Endothelial cell of umbilical vein (primary cell): Measurements from ENCODE around the gene NFX1. TPM values are rescaled to one million over a fixed set of nuclear protein-coding genes. Genes with fewer than 3 reads are reported as not detected.
A peak's percentile ranks its signal among the peaks of the same experiment; 100 is the strongest.

Experiments used
- BruUV-seq: library from RNA; stranded (reverse); fragments of 400-500 nt; replicated peaks from 2 replicates; lab custom pipeline; 2021; lab: Mats Ljungman, UMichigan
- CTCF ChIA-PET: fragments of 300-600, 350-600 bp; sonication (Branson Sonifier 250); formaldehyde crosslinking; loops from one replicate; lab custom pipeline; 2021; ENCODE audit warnings: antibody characterized with exemption, inconsistent platforms; lab: Charles Lee
- POLR2A ChIA-PET: fragments of 300-600, 350-600 bp; sonication (Branson Sonifier 250); formaldehyde crosslinking; loops from one replicate; lab custom pipeline; 2021; ENCODE audit warnings: antibody characterized with exemption, inconsistent platforms; lab: Charles Lee
- DNase-seq: peaks from one replicate; pipeline ENCODE4 v3.0.0-alpha.2; 2011; ENCODE audit warnings: low read depth, low spot score
- FAIRE-seq: peaks from 2 replicates; lab custom pipeline; 2011; peaks lifted over from hg19 to GRCh38; lab: Jason Lieb, UNC
- H2AFZ ChIP-seq: 2 replicates; pipeline ENCODE4 v1.6.0; 2012; ENCODE audit warnings: low read depth, low read length, control low read depth, inconsistent platforms
- H3K27ac ChIP-seq: 2 replicates; pipeline ENCODE4 v1.5.1; 2011; ENCODE audit warnings: low read depth, mild to moderate bottlenecking, control low read depth, low read length, moderate library complexity; ENCODE audit not compliant: insufficient read depth
- H3K27me3 ChIP-seq, 2 experiments: 2 replicates each; pipeline versions ENCODE4 v1.6.0 to v1.6.1; 2011; ENCODE audit warnings: low read length in 2 of 2, mixed read lengths in 1 of 2; ENCODE audit not compliant: control insufficient read depth in 2 of 2, insufficient read depth in 2 of 2
- H3K36me3 ChIP-seq, 2 experiments: 2 replicates in 1 of 2; 3 replicates in 1 of 2; pipeline ENCODE4 v1.5.1; 2011; ENCODE audit warnings: low read length in 2 of 2, mild to moderate bottlenecking in 1 of 2, moderate library complexity in 1 of 2; ENCODE audit not compliant: control insufficient read depth in 2 of 2, insufficient read depth in 2 of 2; ENCODE audit errors: extremely low read depth in 1 of 2
- H3K4me1 ChIP-seq: 3 replicates; pipeline ENCODE4 v1.5.1; 2011; ENCODE audit warnings: mild to moderate bottlenecking, low read length; ENCODE audit not compliant: control insufficient read depth, insufficient read depth; ENCODE audit errors: extremely low read depth
- H3K4me2 ChIP-seq: 2 replicates; pipeline ENCODE4 v1.6.1; 2011; ENCODE audit warnings: low read length, control low read depth, mixed read lengths; ENCODE audit not compliant: insufficient read depth
- H3K4me3 ChIP-seq, 3 experiments: fragments of 200-600 bp in 1 of 3; sonication (generic), shearing (Covaris generic) in 1 of 3; replicated peaks in 1 of 3; 2 replicates each; pipeline ENCODE4 v1.5.1; 2011 to 2016; ENCODE audit warnings: control low read depth in 3 of 3, low read length in 3 of 3, mild to moderate bottlenecking in 2 of 3, inconsistent platforms in 1 of 3, low read depth in 1 of 3, moderate library complexity in 1 of 3; ENCODE audit not compliant: insufficient read depth in 1 of 3
- H3K79me2 ChIP-seq: 2 replicates; pipeline ENCODE4 v1.6.0; 2012; ENCODE audit warnings: low read length, inconsistent platforms; ENCODE audit not compliant: control insufficient read depth, insufficient read depth
- H3K9ac ChIP-seq: replicated peaks from 2 replicates; pipeline ENCODE3; 2011; ENCODE audit warnings: low read length, control low read depth; ENCODE audit not compliant: insufficient read depth; ENCODE audit errors: extremely low read depth
- H3K9me1 ChIP-seq: replicated peaks from 3 replicates; pipeline ENCODE4 v1.6.0; 2011; ENCODE audit warnings: mild to moderate bottlenecking, low read length; ENCODE audit not compliant: control insufficient read depth, insufficient read depth; ENCODE audit errors: extremely low read depth
- H3K9me3 ChIP-seq: replicated peaks from 2 replicates; pipeline ENCODE4 v1.5.1; 2012; ENCODE audit warnings: low read length, inconsistent platforms; ENCODE audit not compliant: control insufficient read depth, insufficient read depth
- H4K20me1 ChIP-seq: replicated peaks from 2 replicates; pipeline ENCODE3; 2011; ENCODE audit warnings: mild to moderate bottlenecking, low read length; ENCODE audit not compliant: control insufficient read depth, insufficient read depth; ENCODE audit errors: extremely low read depth
- EZH2 ChIP-seq: IDR thresholded peaks from 2 replicates; pipeline ENCODE4 v1.6.1; 2012; ENCODE audit warnings: borderline replicate concordance, low read depth, mild to moderate bottlenecking, moderate library complexity, low read length, inconsistent platforms; ENCODE audit not compliant: severe bottlenecking
- FOS ChIP-seq: IDR thresholded peaks from 2 replicates; pipeline ENCODE4 v1.6.1; 2011; ENCODE audit warnings: mild to moderate bottlenecking, low read length, moderate library complexity, borderline replicate concordance; ENCODE audit not compliant: insufficient read depth
- GATA2 ChIP-seq: IDR thresholded peaks from 2 replicates; pipeline ENCODE4 v1.7.0; 2011; ENCODE audit warnings: low read depth, mild to moderate bottlenecking, moderate library complexity, mixed read lengths, low read length; ENCODE audit not compliant: insufficient read length, insufficient read depth
- JUN ChIP-seq: IDR thresholded peaks from 2 replicates; pipeline ENCODE4 v1.6.1; 2011; ENCODE audit warnings: borderline replicate concordance, low read depth; ENCODE audit not compliant: insufficient read length, insufficient read depth
- MYC ChIP-seq: IDR thresholded peaks from one replicate; pipeline ENCODE4 v1.6.1; 2011; ENCODE audit warnings: mild to moderate bottlenecking, low read depth, low read length
- POLR2A ChIP-seq: IDR thresholded peaks from 2 replicates; pipeline ENCODE4 v1.6.1; 2012; ENCODE audit warnings: low read depth, mild to moderate bottlenecking, control low read depth, low read length
- POLR2AphosphoS5 ChIP-seq: IDR thresholded peaks from 2 replicates; pipeline ENCODE4 v1.6.1; 2012; ENCODE audit warnings: low read depth, mild to moderate bottlenecking, control low read depth, low read length, moderate library complexity; ENCODE audit not compliant: insufficient read depth
- dilution Hi-C: fragments of 300-500 bp; cut with MboI; formaldehyde crosslinking; loops from one replicate; pipeline ENCODE4 v1.15.0; 2019; ENCODE audit warnings: low sequenced_read_pairs; ENCODE audit not compliant: extremely low pct_ligation_motif_present
- intact Hi-C: fragments of 100-400 bp; cut with micrococcal nuclease; formaldehyde crosslinking; loops from one replicate; pipeline ENCODE4 v1.10.0; 2022
- polyA plus RNA-seq, 4 experiments: library from polyadenylated mRNA; depleted of rRNA in 3 of 4; stranded (reverse) in 3 of 4; unstranded in 1 of 4; fragments of >200 nt; gene quantifications; 2 replicates each; pipeline versions ENCODE4 v1.2.1 to v1.2.3, GENCODE V29; 2011 to 2012; ENCODE audit warnings: missing spikeins in 1 of 4
- total RNA-seq: library from RNA; stranded (reverse); gene quantifications from 2 replicates; pipeline ENCODE4 v1.2.3, GENCODE V29; 2021
- TF ChIP-seq, protein P1 (sequence below), 2 donors: IDR thresholded peaks; 1 replicate in 1 of 2; 2 replicates in 1 of 2; pipeline ENCODE4 v1.5.1; 2011; ENCODE audit warnings: low read length in 2 of 2, mild to moderate bottlenecking in 2 of 2, moderate library complexity in 2 of 2, control low read depth in 1 of 2, inconsistent platforms in 1 of 2, low read depth in 1 of 2; ENCODE audit not compliant: insufficient read depth in 1 of 2; ENCODE audit errors: extremely low read depth in 1 of 2
- TF ChIP-seq, protein P2 (sequence below): IDR thresholded peaks from 2 replicates; pipeline ENCODE4 v1.6.1; 2011; ENCODE audit not compliant: insufficient read depth, insufficient read length

Gene NFX1
- total and polyA plus RNA-seq, 2 donors (not counting 3 experiments of a cell fraction or from before 2014, with no cell fraction given), result 19.3 to 21.7 TPM

DNA sequence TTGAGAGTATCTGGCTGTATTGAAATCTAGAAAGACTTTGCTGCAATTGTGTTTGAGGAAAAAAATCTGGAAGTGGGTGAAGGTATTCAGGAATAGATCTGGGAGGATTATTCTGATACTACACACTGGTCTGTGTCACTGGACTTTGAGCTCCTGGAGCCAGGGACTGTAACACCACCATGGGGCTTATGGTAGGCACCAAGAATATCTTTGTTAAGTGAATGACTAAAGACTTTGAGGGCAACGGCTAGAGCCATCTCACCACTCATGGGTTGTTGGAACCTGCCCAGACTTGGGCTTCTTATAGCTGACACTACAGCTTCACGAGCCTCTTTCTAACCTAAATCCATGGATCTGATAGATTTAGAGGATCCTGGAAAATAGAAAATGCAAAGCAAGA, 10.2 kb downstream of the NFX1 start:
- H3K27me3 ChIP-seq, result no peaks in the 10 kb centered on the region
- H3K9me1 ChIP-seq, result no peaks in the 10 kb centered on the region
- TF ChIP-seq EZH2 (no peak), POLR2A (no peak), POLR2AphosphoS5 (no peak), FOS (no peak)
- TF ChIP-seq, protein P1, sequence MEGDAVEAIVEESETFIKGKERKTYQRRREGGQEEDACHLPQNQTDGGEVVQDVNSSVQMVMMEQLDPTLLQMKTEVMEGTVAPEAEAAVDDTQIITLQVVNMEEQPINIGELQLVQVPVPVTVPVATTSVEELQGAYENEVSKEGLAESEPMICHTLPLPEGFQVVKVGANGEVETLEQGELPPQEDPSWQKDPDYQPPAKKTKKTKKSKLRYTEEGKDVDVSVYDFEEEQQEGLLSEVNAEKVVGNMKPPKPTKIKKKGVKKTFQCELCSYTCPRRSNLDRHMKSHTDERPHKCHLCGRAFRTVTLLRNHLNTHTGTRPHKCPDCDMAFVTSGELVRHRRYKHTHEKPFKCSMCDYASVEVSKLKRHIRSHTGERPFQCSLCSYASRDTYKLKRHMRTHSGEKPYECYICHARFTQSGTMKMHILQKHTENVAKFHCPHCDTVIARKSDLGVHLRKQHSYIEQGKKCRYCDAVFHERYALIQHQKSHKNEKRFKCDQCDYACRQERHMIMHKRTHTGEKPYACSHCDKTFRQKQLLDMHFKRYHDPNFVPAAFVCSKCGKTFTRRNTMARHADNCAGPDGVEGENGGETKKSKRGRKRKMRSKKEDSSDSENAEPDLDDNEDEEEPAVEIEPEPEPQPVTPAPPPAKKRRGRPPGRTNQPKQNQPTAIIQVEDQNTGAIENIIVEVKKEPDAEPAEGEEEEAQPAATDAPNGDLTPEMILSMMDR (IDR thresholded peaks at IDR 0.05; ENCODE audit: extremely low read depth in 1 of 2, insufficient read depth in 1 of 2, low read depth in 1 of 2, low read length in 2 of 2), result no peak
- no peak overlapping the region for H3K9ac ChIP-seq
- CTCF ChIA-PET, result no interaction called here
- H3K27ac ChIP-seq, result no peak overlapping the region
- H3K4me2 ChIP-seq, result no peak overlapping the region
- no TSS peak for BruUV-seq
- DNase-seq, result no peak
- no peaks in the 10 kb centered on the region for H4K20me1 ChIP-seq
- H3K36me3 ChIP-seq, result peaks cover 14 to 18% of the 10 kb centered on the region in 2 experiments
- no peaks in the 10 kb centered on the region for H3K9me3 ChIP-seq
- no peak overlapping the region for H3K4me3 ChIP-seq
- H2AFZ ChIP-seq, result no peak overlapping the region
- intact Hi-C loops (no loop called here), dilution Hi-C loops (no loop called here)
- FAIRE-seq, result no peak
- no peaks in the 10 kb centered on the region for H3K4me1 ChIP-seq
- POLR2A ChIA-PET, result interaction anchor here (0.6 kb wide), 1 partner anchor 17 kb away, joined by 4 read pairs; no protein-coding TSS in a partner anchor
- H3K79me2 ChIP-seq, result peaks cover 28% of the 10 kb centered on the region

DNA sequence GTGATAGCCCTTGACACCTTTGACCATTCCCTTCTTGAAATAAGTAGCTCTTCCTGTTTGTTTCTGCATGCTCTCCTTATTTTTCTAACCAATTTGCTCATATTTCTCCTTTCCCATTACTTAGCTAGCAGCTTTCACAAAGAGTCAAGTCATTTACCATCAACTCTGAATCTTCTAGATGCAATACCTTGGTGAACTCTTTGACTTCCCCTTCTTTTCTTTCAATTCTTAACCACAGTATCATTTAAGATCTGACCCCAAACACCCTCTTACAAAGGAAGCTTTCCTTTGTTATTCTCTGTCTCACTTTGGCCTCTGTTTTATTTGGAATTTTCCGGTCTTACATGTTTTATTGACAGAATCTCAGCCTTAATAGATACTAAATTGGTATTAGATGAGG, 14.0 kb downstream of the NFX1 start:
- H3K9me3 ChIP-seq, result no peaks in the 10 kb centered on the region
- peaks cover 17 to 24% of the 10 kb centered on the region in 2 experiments for H3K36me3 ChIP-seq
- H3K4me1 ChIP-seq, result peaks cover 1% of the 10 kb centered on the region
- no peaks in the 10 kb centered on the region for H3K27me3 ChIP-seq
- H4K20me1 ChIP-seq, result no peaks in the 10 kb centered on the region
- DNase-seq (no peak), FAIRE-seq (peak; percentile 12)
- H3K9me1 ChIP-seq, result no peaks in the 10 kb centered on the region
- dilution Hi-C loops, result no loop called here
- no peak overlapping the region for H3K4me3 ChIP-seq
- H3K9ac ChIP-seq, result no peak overlapping the region
- peaks cover 2% of the 10 kb centered on the region for H3K79me2 ChIP-seq
- TF ChIP-seq POLR2A, result no peak
- no peak for TF ChIP-seq FOS
- TF ChIP-seq MYC, result no peak
- TF ChIP-seq POLR2AphosphoS5, result no peak
- TF ChIP-seq JUN, result no peak
- no peak for TF ChIP-seq GATA2
- no peak for TF ChIP-seq EZH2
- TF ChIP-seq, protein P1 (IDR thresholded peaks at IDR 0.05; ENCODE audit: extremely low read depth in 1 of 2, insufficient read depth in 1 of 2, low read depth in 1 of 2, low read length in 2 of 2), result no peak
- TF ChIP-seq, protein P2, sequence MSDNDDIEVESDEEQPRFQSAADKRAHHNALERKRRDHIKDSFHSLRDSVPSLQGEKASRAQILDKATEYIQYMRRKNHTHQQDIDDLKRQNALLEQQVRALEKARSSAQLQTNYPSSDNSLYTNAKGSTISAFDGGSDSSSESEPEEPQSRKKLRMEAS, result no peak
- no peak overlapping the region for H3K27ac ChIP-seq
- H2AFZ ChIP-seq, result no peak overlapping the region
- BruUV-seq, result no TSS peak
- H3K4me2 ChIP-seq, result no peak overlapping the region
- POLR2A ChIA-PET, result no interaction called here
- intact Hi-C loops, result no loop called here
- CTCF ChIA-PET, result interaction anchor here (0.5 kb wide), 1 partner anchor 20 kb away, joined by 3 read pairs; no protein-coding TSS in a partner anchor
